DMS 273 treated with DMSO at 0.1 percent for 48 hours (cell line): Measurements from ENCODE around the gene GSN.
A peak's percentile ranks its signal among the peaks of the same experiment; 100 is the strongest.

Source experiments
- DNase-seq: peaks from one replicate; lab custom pipeline; 2025; lab: John Stamatoyannopoulos, UW

The GSN gene

DNA sequence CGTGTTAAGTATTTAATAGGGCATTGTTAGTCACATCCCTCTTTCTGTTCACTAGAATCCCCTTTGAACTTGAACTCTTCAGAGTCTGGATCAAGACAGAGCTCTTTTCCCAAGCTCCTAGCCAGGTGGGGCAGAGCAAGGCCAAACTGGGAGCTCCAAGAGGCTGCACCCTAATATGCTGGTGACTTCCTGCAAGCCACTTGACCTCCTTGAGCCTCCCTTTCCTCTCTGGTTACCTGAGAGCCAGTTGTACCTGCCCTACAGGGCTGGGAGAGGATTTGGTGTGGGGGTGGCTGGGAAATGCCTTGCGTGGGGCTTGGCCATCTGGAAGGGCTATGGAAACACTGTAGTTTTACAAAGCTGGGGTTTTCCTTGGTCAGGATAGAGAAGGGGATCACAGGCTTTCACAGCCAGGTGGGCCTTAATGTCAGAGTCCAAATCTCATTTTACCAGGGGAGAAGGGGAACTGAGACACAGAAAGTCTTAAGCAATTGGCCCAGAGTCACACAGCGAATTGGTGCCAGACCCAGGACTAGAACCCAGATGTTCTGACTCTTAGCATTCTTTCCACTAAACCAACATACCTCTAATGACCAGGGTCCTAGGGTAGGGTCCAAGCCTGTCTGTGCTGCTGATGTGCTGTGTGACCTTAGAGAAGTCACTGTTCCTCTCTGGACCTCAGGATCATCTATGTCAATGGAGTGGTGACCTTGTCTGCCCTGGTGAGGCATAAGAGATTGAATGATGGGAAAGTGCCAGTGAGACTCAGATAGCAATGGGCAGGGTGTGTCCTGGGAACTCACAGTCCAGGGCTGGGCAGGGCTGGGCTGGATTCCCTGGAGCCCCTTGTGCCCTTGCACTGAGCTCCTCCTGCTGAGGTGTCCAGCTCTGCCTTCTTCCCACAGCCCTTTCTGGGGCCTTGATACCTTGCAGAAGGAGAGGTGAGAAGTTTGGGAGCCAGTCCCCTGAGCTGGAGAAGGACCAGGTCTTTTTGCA, 35.8 kb downstream of the GSN start:
- DNase-seq, result no peak

DNA sequence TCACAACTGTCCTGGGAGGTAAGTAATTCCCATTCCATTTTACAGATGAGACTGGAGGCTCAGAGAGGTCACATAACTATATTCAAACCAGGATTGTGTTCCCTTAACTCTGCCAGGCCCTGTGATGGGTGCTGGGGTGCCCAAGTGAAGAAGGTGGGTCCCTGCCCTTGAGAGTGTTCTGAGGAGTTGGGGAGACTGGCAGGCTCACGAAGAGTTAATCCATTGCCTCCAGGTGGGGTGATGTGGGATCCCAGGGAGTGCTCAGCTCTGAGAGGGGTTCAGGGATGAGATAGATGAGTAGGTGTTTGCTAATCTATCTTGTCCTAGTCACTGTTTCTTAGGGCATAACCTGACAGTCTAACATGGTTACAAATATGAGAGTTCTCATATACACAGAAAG, 36.7 kb downstream of the GSN start:
- no peak for DNase-seq

GRCh38 chr9:121305269-121305994, 37.5 kb downstream of the GSN start:
- no peak for DNase-seq

GRCh38 chr9:121307976-121308375, 40.0 kb downstream of the GSN start:
- DNase-seq, result no peak

- DNase-seq, result no peak
These were observed 40.8 kb downstream of the GSN start for GRCh38 chr9:121308765-121309164.

GRCh38 chr9:121309171-121309570, 41.2 kb downstream of the GSN start:
- DNase-seq, result no peak

DNA sequence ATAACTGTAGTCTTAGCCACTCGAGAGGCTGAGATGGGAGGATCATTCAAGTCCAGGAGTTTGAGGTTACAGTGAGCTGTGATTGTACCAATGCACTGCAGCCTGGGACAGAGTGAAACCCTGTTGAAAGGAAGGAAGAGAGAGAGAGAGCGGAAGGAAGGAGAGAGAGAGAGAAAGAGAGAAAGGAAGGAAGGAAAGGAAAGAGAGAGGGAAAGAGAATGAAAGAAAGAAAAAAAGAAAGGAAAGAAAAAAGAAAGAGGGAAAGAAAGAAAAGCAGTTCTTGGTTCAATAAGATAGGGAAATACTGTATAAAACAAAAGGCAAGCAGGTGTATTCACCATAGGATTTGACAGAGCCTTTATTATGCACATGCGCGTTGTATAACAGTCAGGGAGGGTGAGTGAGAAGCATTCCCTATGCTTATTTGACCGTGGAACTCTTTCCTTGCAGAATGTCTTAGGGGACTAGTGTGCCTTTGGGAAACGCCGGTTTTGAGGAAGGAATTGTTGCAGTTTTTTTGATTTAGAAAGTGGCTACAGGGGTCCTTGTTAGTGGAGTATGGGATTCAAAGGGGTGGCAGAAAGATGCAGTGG, 42.0 kb downstream of the GSN start:
- DNase-seq, result no peak

DNA sequence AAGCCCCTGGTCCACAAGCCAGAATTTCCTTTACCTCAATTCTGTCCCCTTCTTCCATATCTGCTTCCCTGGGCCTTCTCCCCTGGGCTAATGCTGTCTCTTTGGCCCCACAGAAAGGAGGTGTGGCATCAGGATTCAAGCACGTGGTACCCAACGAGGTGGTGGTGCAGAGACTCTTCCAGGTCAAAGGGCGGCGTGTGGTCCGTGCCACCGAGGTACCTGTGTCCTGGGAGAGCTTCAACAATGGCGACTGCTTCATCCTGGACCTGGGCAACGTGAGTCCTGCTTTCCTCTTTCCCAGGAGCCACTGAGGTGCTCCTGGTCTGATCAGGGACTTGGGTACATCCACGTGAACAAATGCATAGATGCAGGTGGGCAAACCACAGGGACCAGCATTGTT, 42.6 kb downstream of the GSN start:
- no peak for DNase-seq

- DNase-seq, result no peak
These were observed 44.2 kb downstream of the GSN start for GRCh38 chr9:121312169-121312568.

DNA sequence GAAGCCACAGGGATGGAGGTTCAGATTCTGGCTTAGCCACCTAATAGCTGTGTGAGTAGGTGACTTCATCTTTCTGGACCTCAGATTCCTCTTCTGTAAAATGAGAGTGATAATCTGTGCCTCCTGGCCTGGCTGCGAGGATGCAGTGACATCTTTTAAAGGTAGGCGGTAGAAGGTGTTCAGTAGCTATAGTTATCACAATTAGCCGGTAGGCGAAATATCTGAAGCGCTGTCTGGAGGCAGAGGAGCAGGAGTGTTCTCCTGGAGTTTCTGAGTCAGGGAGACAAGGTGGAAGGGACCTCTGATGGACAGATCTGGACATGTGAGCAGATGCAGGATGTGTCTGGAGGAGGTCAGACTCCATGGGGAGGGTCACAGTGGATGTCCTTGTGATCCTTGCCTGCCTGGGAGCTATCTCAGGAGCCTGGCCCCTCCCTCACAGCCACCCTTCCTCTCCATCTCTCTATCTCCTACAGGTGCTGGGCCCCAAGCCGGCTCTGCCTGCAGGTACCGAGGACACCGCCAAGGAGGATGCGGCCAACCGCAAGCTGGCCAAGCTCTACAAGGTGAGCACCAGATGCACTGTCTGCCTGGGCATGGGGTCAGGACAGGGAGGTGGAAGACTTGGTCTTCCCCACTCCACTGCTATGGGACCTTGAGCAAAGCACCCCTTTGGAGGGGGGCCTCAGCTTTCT, 45.6 kb downstream of the GSN start:
- DNase-seq, result no peak

- no peak for DNase-seq
These were observed 48.4 kb downstream of the GSN start for GRCh38 chr9:121316378-121316777.

DNA sequence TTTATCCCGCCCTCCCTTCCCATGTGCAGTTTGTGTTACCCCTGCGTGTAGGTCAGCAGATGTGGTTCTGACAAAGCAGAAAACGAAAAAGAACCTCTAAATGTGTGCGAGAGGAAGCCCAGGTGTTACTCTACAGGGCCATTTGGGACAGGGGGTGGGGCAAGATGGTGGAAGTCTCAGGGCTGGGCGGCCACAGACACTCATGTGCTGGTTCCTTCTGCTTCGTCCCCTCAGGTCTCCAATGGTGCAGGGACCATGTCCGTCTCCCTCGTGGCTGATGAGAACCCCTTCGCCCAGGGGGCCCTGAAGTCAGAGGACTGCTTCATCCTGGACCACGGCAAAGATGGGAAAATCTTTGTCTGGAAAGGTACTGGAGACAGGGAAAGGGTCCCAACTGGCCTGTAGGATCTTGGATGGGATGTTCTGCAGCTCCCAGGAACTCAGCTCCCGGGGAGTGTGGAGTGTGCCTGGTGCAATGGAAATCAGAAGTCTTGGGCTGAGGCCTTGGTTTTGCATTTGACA, 49.0 kb downstream of the GSN start:
- no peak for DNase-seq

- no peak for DNase-seq
These were observed 50.0 kb downstream of the GSN start for GRCh38 chr9:121317737-121318630.

GRCh38 chr9:121318631-121319382, 50.8 kb downstream of the GSN start:
- no peak for DNase-seq

DNA sequence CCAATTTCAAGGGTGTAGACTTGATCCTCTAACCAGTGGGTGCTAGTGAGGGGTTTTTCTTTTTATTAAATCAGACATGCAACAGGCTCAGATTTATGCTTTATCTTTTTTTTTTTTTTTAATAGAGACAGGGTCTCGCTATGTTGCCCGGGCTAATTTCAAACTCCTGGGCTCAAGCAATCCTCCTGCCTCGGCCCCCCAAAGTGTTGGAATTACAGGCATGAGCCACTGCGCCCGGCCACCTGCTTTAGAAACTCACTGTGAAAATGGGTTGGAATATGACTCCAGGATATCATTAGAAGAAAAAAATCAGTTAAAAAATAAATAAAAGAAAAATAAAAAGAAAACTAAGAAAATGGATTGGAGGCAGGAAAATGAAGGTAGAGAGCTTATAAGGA, 51.4 kb downstream of the GSN start:
- no peak for DNase-seq

DNA sequence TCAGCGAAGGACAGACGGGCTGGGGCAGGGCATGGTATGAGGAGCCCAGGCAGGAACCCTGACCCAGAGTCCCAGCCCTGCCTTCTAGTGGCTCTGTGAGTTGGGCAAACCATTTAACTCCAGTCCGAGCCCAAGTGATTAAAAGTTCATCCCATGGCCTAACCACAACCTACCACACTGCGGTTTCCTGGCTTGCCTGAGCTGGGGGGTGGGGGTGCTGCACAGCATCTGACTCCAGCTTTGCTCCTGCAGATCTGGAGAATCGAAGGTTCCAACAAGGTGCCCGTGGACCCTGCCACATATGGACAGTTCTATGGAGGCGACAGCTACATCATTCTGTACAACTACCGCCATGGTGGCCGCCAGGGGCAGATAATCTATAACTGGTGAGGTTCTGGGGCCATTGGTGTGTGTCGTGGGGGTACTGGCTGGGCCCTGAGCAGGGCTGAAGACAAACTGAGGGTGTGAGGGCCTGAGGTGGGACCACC, 53.1 kb downstream of the GSN start:
- DNase-seq, result no peak

DNA sequence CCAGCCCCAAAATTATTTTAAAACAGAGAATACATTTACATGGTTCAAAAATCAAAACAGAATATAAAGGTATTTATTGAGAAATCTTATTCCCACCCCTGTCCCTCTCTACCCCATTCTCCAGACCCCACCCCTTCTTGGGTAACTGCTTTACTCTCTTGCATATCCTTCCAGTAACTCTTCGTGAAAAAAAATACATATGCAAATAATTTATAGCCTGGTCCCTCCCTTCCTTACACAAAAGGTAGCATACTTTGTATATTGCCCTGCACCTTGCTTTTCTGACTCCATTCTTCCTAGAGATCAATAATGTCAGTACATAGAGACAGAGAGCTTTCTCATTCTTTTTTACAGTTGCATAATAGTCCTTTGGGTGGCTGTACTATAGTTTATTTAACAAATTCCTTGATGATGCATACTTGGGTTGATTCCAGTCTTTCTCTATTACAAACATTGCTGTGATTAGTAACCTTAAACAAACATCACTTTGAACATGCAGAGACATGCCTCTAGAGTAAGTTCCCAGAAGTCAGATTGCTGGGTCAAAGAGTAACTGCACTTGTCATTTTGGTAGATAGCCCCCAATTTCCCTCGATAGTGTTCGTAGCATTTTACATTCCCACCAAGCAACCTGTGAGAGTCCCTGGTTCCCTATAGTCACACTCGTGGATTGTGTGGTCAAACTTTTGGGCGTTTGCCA, 54.2 kb downstream of the GSN start:
- DNase-seq, result peak; percentile 15

- no peak for DNase-seq
These were observed 54.9 kb downstream of the GSN start for GRCh38 chr9:121322737-121323448.
